HEK293 (cell line): Measurements from ENCODE around the gene DOK3.

Source experiments
- CTCF ChIA-PET: fragments of 350-600 bp; formaldehyde crosslinking; extraction: SDS; loops from one replicate; lab custom pipeline; 2021; ENCODE audit warnings: antibody characterized with exemption; lab: Yijun Ruan, JAX
- POLR2A ChIA-PET: fragments of 300-600 bp; formaldehyde crosslinking; extraction: SDS; loops from one replicate; lab custom pipeline; 2020; ENCODE audit warnings: antibody characterized with exemption, inconsistent platforms; lab: Yijun Ruan, JAX
- H3K27ac ChIP-seq: fragments of 200-500 bp; sonication (Bioruptor generic); 2 replicates; pipeline ENCODE4 v1.5.1; 2014; ENCODE audit warnings: low read depth, low read length, control low read depth, inconsistent platforms; ENCODE audit errors: extremely low read depth
- H3K36me3 ChIP-seq, 2 experiments: fragments of 200-500 bp in 1 of 2; sonication (Bioruptor generic) in 1 of 2; 1 replicate in 1 of 2; 2 replicates in 1 of 2; pipeline ENCODE4 v1.5.1; 2014 to 2017; ENCODE audit warnings: inconsistent platforms in 2 of 2, low read length in 2 of 2; ENCODE audit not compliant: control insufficient read depth in 2 of 2, insufficient read depth in 1 of 2
- H3K4me1 ChIP-seq: fragments of 200-500 bp; sonication (Bioruptor generic); 2 replicates; pipeline ENCODE4 v1.5.1; 2014; ENCODE audit warnings: mild to moderate bottlenecking, low read length, inconsistent platforms; ENCODE audit not compliant: control insufficient read depth, insufficient read depth
- H3K4me3 ChIP-seq: 2 replicates; pipeline ENCODE4 v1.5.1; 2011; ENCODE audit warnings: low read depth, mild to moderate bottlenecking, control low read depth, low read length, moderate library complexity
- H3K9me3 ChIP-seq: fragments of 200-500 bp; sonication (Bioruptor generic); 2 replicates; pipeline ENCODE4 v1.5.1; 2014; ENCODE audit warnings: low read depth, low read length, inconsistent platforms; ENCODE audit not compliant: control insufficient read depth, insufficient read depth
- BCL11B ChIP-seq: fragments of 450-650 bp; formaldehyde crosslinking; IDR thresholded peaks from 2 replicates; pipeline ENCODE4 v1.5.1; 2016; ENCODE audit warnings: low read depth, missing biosample characterization, missing genetic modification characterization
- INSM2 ChIP-seq: fragments of 450-650 bp; formaldehyde crosslinking; IDR thresholded peaks from 2 replicates; pipeline ENCODE4 v1.5.1; 2016; ENCODE audit warnings: missing biosample characterization, missing genetic modification characterization
- KLF8 ChIP-seq: fragments of 450-650 bp; formaldehyde crosslinking; IDR thresholded peaks from 2 replicates; pipeline ENCODE4 v1.5.1; 2016; ENCODE audit warnings: missing biosample characterization, missing genetic modification characterization
- WT1 ChIP-seq: fragments of 450-650 bp; formaldehyde crosslinking; IDR thresholded peaks from 2 replicates; pipeline ENCODE4 v1.5.1; 2016; ENCODE audit warnings: missing biosample characterization, missing genetic modification characterization
- ZIC2 ChIP-seq: fragments of 450-650 bp; formaldehyde crosslinking; IDR thresholded peaks from 2 replicates; pipeline ENCODE4 v1.5.1; 2016; ENCODE audit warnings: missing biosample characterization, missing genetic modification characterization
- ZNF175 ChIP-seq: fragments of 450-650 bp; formaldehyde crosslinking; IDR thresholded peaks from 2 replicates; pipeline ENCODE4 v1.5.1; 2016; ENCODE audit warnings: missing biosample characterization, missing genetic modification characterization
- ZNF280D ChIP-seq: fragments of 450-650 bp; formaldehyde crosslinking; IDR thresholded peaks from 2 replicates; pipeline ENCODE4 v1.5.1; 2016; ENCODE audit warnings: missing biosample characterization, missing genetic modification characterization
- ZNF341 ChIP-seq: fragments of 450-650 bp; formaldehyde crosslinking; IDR thresholded peaks from 2 replicates; pipeline ENCODE4; 2016; ENCODE audit warnings: low read depth, missing biosample characterization, missing genetic modification characterization
- ZNF398 ChIP-seq: fragments of 450-650 bp; formaldehyde crosslinking; IDR thresholded peaks from 2 replicates; pipeline ENCODE4 v1.5.1; 2017; ENCODE audit warnings: missing biosample characterization, missing genetic modification characterization
- ZNF639 ChIP-seq: fragments of 450-650 bp; formaldehyde crosslinking; IDR thresholded peaks from 2 replicates; pipeline ENCODE4 v1.5.1; 2016; ENCODE audit warnings: missing biosample characterization, missing genetic modification characterization
- ZXDB ChIP-seq: fragments of 450-650 bp; formaldehyde crosslinking; IDR thresholded peaks from 2 replicates; pipeline ENCODE4 v1.5.1; 2016; ENCODE audit warnings: missing biosample characterization, missing genetic modification characterization
- TF ChIP-seq, protein P1 (sequence below): IDR thresholded peaks from 2 replicates; pipeline ENCODE4 v1.6.1; 2011; ENCODE audit warnings: mild to moderate bottlenecking, low read depth, low read length, borderline replicate concordance
- TF ChIP-seq, protein P2 (sequence below): fragments of 450-650 bp; formaldehyde crosslinking; IDR thresholded peaks from 2 replicates; pipeline ENCODE4 v1.5.1; 2016; ENCODE audit warnings: missing biosample characterization, missing genetic modification characterization

The DOK3 gene

GRCh38 chr5:177472460-177473442 lies 36.9 kb downstream of the DOK3 start (continued):
- TF ChIP-seq INSM2 (peak; percentile 39; the same call in 1 of the 2 replicates), WT1 (peak; percentile 54), ZNF280D (tag by site-specific recombination) (no peak), ZNF639 (tag by site-specific recombination) (no peak), ZXDB (tag by site-specific recombination) (0 out of 2 replicates have a peak, but pooled peaks have one; percentile 40), KLF8 (peak; percentile 44; the same call in 1 of the 2 replicates), ZNF398 (tag by site-specific recombination) (peak; percentile 84), ZNF341 (peak; percentile 45; the same call in 1 of the 2 replicates), BCL11B (tag by site-specific recombination) (peak; percentile 54)
- TF ChIP-seq, protein P1, sequence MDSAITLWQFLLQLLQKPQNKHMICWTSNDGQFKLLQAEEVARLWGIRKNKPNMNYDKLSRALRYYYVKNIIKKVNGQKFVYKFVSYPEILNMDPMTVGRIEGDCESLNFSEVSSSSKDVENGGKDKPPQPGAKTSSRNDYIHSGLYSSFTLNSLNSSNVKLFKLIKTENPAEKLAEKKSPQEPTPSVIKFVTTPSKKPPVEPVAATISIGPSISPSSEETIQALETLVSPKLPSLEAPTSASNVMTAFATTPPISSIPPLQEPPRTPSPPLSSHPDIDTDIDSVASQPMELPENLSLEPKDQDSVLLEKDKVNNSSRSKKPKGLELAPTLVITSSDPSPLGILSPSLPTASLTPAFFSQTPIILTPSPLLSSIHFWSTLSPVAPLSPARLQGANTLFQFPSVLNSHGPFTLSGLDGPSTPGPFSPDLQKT = no peak
- TF ChIP-seq, all 188 proteins: peak for 34

DNA sequence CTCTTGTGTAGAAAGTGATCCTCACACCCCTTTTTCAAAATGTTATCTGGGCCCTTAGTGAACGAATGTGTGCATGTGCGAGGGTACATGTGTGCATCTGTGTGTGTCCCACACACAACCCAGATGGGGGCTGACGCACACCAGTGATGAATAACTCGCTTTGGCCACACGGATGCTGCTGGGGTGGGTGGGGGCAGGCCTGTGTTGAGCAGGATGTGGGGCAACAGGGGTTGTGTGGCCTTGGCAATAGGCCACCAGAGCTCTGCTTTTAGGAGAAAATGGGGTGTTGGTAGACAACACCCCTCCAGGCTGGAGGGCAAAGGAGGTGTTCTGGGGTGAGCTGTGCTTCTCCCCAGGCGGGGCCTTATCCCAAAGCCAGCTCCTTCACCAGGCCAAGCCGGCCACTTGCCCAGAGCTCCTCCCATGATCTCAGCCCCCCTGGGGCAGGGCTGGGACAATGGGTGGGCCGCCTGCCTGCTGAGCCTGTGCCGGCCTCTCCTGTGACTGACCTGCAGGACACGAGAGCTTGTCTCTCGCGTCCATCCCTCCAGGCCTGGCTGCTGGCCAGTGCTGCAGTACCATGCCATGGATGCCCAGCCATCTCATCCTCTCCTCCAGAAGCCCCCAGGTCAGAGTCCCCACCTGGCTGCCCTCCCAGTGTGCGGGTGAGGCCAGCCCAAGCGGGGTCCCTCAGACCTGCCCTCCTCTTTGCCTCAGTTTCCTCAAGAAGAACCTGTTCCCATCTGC lies 37.8 kb downstream of the DOK3 start:
- Histone ChIP-seq H3K4me1 (peaks cover 4% of the 10 kb centered on the region), H3K36me3 (peaks cover 3 to 44% of the 10 kb centered on the region in 2 experiments; a peak in 2 of 3 replicates), H3K27ac (peak overlapping the region; percentile 82; the same call in 1 of the 2 replicates), H3K4me3 (peak overlapping the region; percentile 85), H3K9me3 (no peaks in the 10 kb centered on the region)
- ChIA-PET CTCF (interaction anchor here (0.8 to 3.1 kb wide), 6 partner anchors 15 to 162 kb away, joined by 3 to 14 read pairs (median 6); no protein-coding TSS in a partner anchor), POLR2A (interaction anchor here (0.7 to 7.3 kb wide), 11 partner anchors 9 to 101 kb away, joined by 3 to 102 read pairs (median 4); partner anchors contain the start of genes DDX41, DOK3 and PDLIM7)
- TF ChIP-seq, protein P2, sequence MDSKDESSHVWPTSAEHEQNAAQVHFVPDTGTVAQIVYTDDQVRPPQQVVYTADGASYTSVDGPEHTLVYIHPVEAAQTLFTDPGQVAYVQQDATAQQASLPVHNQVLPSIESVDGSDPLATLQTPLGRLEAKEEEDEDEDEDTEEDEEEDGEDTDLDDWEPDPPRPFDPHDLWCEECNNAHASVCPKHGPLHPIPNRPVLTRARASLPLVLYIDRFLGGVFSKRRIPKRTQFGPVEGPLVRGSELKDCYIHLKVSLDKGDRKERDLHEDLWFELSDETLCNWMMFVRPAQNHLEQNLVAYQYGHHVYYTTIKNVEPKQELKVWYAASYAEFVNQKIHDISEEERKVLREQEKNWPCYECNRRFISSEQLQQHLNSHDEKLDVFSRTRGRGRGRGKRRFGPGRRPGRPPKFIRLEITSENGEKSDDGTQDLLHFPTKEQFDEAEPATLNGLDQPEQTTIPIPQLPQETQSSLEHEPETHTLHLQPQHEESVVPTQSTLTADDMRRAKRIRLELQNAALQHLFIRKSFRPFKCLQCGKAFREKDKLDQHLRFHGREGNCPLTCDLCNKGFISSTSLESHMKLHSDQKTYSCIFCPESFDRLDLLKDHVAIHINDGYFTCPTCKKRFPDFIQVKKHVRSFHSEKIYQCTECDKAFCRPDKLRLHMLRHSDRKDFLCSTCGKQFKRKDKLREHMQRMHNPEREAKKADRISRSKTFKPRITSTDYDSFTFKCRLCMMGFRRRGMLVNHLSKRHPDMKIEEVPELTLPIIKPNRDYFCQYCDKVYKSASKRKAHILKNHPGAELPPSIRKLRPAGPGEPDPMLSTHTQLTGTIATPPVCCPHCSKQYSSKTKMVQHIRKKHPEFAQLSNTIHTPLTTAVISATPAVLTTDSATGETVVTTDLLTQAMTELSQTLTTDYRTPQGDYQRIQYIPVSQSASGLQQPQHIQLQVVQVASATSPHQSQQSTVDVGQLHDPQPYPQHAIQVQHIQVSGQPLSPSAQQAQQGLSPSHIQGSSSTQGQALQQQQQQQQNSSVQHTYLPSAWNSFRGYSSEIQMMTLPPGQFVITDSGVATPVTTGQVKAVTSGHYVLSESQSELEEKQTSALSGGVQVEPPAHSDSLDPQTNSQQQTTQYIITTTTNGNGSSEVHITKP (tag by site-specific recombination) = no peak
- TF ChIP-seq ZNF175 (no peak), ZIC2 (tag by site-specific recombination) (peak; percentile 87), BCL11B (tag by site-specific recombination) (no peak)
